H9 (cell line): Measurements from ENCODE around the gene NRXN3. TPM values are rescaled to one million over a fixed set of nuclear protein-coding genes. Genes with fewer than 3 reads are reported as not detected.

ENCODE experiments used
- DNase-seq: peaks from one replicate; pipeline ENCODE4 v3.0.0-alpha.2; 2017
- H2AFZ ChIP-seq: one replicate; pipeline ENCODE4 v1.6.1; 2013; ENCODE audit warnings: mild to moderate bottlenecking, low read length, control low read depth, moderate library complexity
- H2AK5ac ChIP-seq: 2 replicates; pipeline ENCODE4 v1.6.1; 2013; ENCODE audit warnings: low read length, control low read depth, mixed read lengths; ENCODE audit not compliant: insufficient read length
- H2BK120ac ChIP-seq: one replicate; pipeline ENCODE4 v1.6.1; 2013; ENCODE audit warnings: low read depth, mild to moderate bottlenecking, low read length, control low read depth, inconsistent platforms; ENCODE audit not compliant: poor library complexity, severe bottlenecking
- H2BK12ac ChIP-seq: 2 replicates; pipeline ENCODE4 v1.6.1; 2013; ENCODE audit warnings: low read length, control low read depth, mixed read lengths, low read depth; ENCODE audit not compliant: insufficient read length
- H2BK15ac ChIP-seq: 2 replicates; pipeline ENCODE4 v1.6.1; 2013; ENCODE audit warnings: low read depth, low read length, control low read depth
- H2BK20ac ChIP-seq: one replicate; pipeline ENCODE4 v1.6.1; 2013; ENCODE audit warnings: low read depth, mild to moderate bottlenecking, low read length, control low read depth, inconsistent platforms; ENCODE audit not compliant: poor library complexity, severe bottlenecking
- H2BK5ac ChIP-seq: 2 replicates; pipeline ENCODE4 v1.6.1; 2013; ENCODE audit warnings: low read length, control low read depth, mixed read lengths; ENCODE audit not compliant: insufficient read length
- H3K14ac ChIP-seq: 2 replicates; pipeline ENCODE4 v1.6.1; 2013; ENCODE audit warnings: low read length, control low read depth; ENCODE audit not compliant: insufficient read depth
- H3K18ac ChIP-seq: 2 replicates; pipeline ENCODE4 v1.6.1; 2013; ENCODE audit warnings: low read depth, mild to moderate bottlenecking, mixed read lengths, low read length, control low read depth; ENCODE audit not compliant: insufficient read length
- H3K23ac ChIP-seq: 2 replicates; pipeline ENCODE4 v1.6.1; 2013; ENCODE audit warnings: low read length, control low read depth, mixed read lengths, low read depth; ENCODE audit not compliant: insufficient read length
- H3K23me2 ChIP-seq: 2 replicates; pipeline ENCODE4 v1.6.1; 2013; ENCODE audit warnings: low read depth, mild to moderate bottlenecking, mixed read lengths, low read length, control low read depth; ENCODE audit not compliant: insufficient read length, poor library complexity, severe bottlenecking
- H3K27ac ChIP-seq: 2 replicates; pipeline ENCODE4 v1.5.1; 2013; ENCODE audit warnings: low read length, control low read depth, mixed read lengths, low read depth; ENCODE audit not compliant: insufficient read length
- H3K27me3 ChIP-seq: 2 replicates; pipeline ENCODE4 v1.6.1; 2013; ENCODE audit warnings: low read length, control low read depth, inconsistent platforms; ENCODE audit not compliant: insufficient read depth
- H3K4ac ChIP-seq: 2 replicates; pipeline ENCODE4 v1.6.1; 2013; ENCODE audit warnings: low read depth, mild to moderate bottlenecking, control low read depth, inconsistent platforms, low read length, moderate library complexity
- H3K4me1 ChIP-seq: 2 replicates; pipeline ENCODE4 v1.6.1; 2013; ENCODE audit warnings: low read length, control low read depth, inconsistent platforms; ENCODE audit not compliant: insufficient read depth
- H3K4me2 ChIP-seq: 2 replicates; pipeline ENCODE4 v1.6.1; 2013; ENCODE audit warnings: low read length, control low read depth, mixed read lengths; ENCODE audit not compliant: insufficient read length, insufficient read depth
- H3K56ac ChIP-seq: 2 replicates; pipeline ENCODE4 v1.6.1; 2013; ENCODE audit warnings: low read depth, mild to moderate bottlenecking, mixed read lengths, low read length, control low read depth; ENCODE audit not compliant: insufficient read length
- H3K79me1 ChIP-seq: 2 replicates; pipeline ENCODE4 v1.6.1; 2013; ENCODE audit warnings: low read depth, mild to moderate bottlenecking, moderate library complexity, low read length, control low read depth, inconsistent platforms; ENCODE audit not compliant: insufficient read depth, poor library complexity, severe bottlenecking
- H3K79me2 ChIP-seq: 2 replicates; pipeline ENCODE4 v1.6.1; 2013; ENCODE audit warnings: low read length, control low read depth, inconsistent platforms; ENCODE audit not compliant: insufficient read depth
- H3K9ac ChIP-seq: 2 replicates; pipeline ENCODE4 v1.6.1; 2013; ENCODE audit warnings: low read length, control low read depth, mixed read lengths; ENCODE audit not compliant: insufficient read length; ENCODE audit errors: extremely low read depth
- H3K9me3 ChIP-seq: one replicate; pipeline ENCODE4 v1.6.1; 2013; ENCODE audit warnings: low read depth, low read length, inconsistent platforms; ENCODE audit not compliant: control insufficient read depth
- H3T11ph ChIP-seq: one replicate; pipeline ENCODE4 v1.6.1; 2013; ENCODE audit warnings: mild to moderate bottlenecking, low read length, control low read depth, inconsistent platforms
- H4K20me1 ChIP-seq: one replicate; pipeline ENCODE4 v1.6.1; 2013; ENCODE audit not compliant: control insufficient read depth, insufficient read length, insufficient read depth
- H4K5ac ChIP-seq: 2 replicates; pipeline ENCODE4 v1.6.1; 2013; ENCODE audit warnings: low read depth, mild to moderate bottlenecking, mixed read lengths, low read length, control low read depth; ENCODE audit not compliant: insufficient read length
- H4K8ac ChIP-seq: replicated peaks from 2 replicates; pipeline ENCODE4 v1.6.1; 2013; ENCODE audit warnings: low read length, control low read depth, mixed read lengths, low read depth; ENCODE audit not compliant: insufficient read length
- H4K91ac ChIP-seq: 2 replicates; pipeline ENCODE4 v1.6.1; 2013; ENCODE audit warnings: low read depth, mild to moderate bottlenecking, moderate library complexity, mixed read lengths, low read length, control low read depth; ENCODE audit not compliant: insufficient read length
- H3K27ac Mint-ChIP-seq, 3 experiments: 2 replicates in 2 of 3; 3 replicates in 1 of 3; pipeline ENCODE4 v1.8.0; 2020 to 2021; ENCODE audit warnings: mixed read lengths in 3 of 3, mild to moderate bottlenecking in 1 of 3, moderate library complexity in 1 of 3
- H3K27me3 Mint-ChIP-seq: 2 replicates; pipeline ENCODE4 v1.8.0; 2021; ENCODE audit warnings: low read depth, mild to moderate bottlenecking, moderate library complexity, mixed read lengths
- H3K36me3 Mint-ChIP-seq, 3 experiments: 2 replicates in 2 of 3; 3 replicates in 1 of 3; pipeline ENCODE4 v1.8.0; 2020 to 2021; ENCODE audit warnings: low read depth in 3 of 3, mixed read lengths in 3 of 3; ENCODE audit not compliant: insufficient read depth in 1 of 3
- H3K4me1 Mint-ChIP-seq, 2 experiments: 2 replicates each; pipeline ENCODE4 v1.8.0; 2020; ENCODE audit warnings: mixed read lengths in 2 of 2
- H3K4me3 Mint-ChIP-seq, 2 experiments: 2 replicates in 1 of 2; 3 replicates in 1 of 2; pipeline ENCODE4 v1.8.0; 2020 to 2021; ENCODE audit warnings: mild to moderate bottlenecking in 2 of 2, mixed read lengths in 2 of 2, moderate library complexity in 1 of 2
- H3K9me3 Mint-ChIP-seq, 2 experiments: 2 replicates in 1 of 2; 3 replicates in 1 of 2; pipeline ENCODE4 v1.8.0; 2020; ENCODE audit warnings: mild to moderate bottlenecking in 2 of 2, mixed read lengths in 2 of 2, moderate library complexity in 1 of 2
- WGBS: extraction: QIAGEN DNeasy Blood & Tissue Kit; methylation state at CpG from one replicate; pipeline ENCODE4 v1.1.7; 2013; ENCODE audit warnings: missing lambda C conversion rate, low lambda C conversion rate, mixed read lengths; ENCODE audit not compliant: insufficient read length; ENCODE audit errors: extremely low coverage; 5-methylcytosine and 5-hydroxymethylcytosine counted together
- total RNA-seq: library from RNA; stranded (reverse); gene quantifications from 2 replicates; pipeline ENCODE4 v1.2.1, GENCODE V29; 2021
- TF ChIP-seq, protein P1 (sequence below): fragments of 200-600 bp; sonication (generic); conservative IDR thresholded peaks from 3 replicates; pipeline ENCODE4 v1.8.0; 2021; ENCODE audit warnings: antibody characterized with exemption, mild to moderate bottlenecking

NRXN3 gene
- total RNA-seq, 1 experiment from 2014 or later = 1.8 TPM

DNA sequence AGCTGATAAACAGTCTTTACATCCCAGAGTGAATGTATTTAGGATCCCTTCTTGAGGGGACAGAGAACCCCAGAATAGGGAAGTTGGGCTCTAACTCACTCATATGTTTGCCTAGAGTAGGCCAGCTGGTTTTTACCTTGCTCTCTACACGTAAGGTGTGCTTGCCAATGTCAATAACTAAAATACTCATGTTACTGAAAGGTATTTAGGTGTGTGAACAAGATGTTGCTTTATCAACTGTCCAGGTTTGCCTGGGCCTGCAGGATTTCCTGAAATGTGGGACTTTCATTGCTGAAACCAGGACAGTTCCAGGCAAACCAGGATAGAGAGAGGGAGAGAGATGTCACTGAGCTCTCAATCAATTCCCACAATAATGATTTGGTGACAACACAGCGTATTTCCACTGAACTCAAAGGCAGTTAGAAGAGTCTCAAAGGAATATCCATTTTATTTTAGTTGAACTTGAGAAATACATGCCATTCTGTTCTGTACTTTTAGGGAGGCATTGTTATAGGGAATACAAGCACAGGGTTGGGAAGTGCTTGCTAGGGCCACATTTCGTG, 171.7 kb downstream of the NRXN3 start:
- H3K4me2 ChIP-seq = no peak overlapping the region
- no CpG with 5 or more reads among the region's 3 CpGs for WGBS
- H3K36me3 Mint-ChIP-seq = no peaks in the 10 kb centered on the region
- H4K5ac ChIP-seq = no peak overlapping the region
- H3K14ac ChIP-seq = no peak overlapping the region
- no peak overlapping the region for H3T11ph ChIP-seq
- no peaks in the 10 kb centered on the region for H4K20me1 ChIP-seq
- no peak overlapping the region for H2BK120ac ChIP-seq
- H3K9me3 Mint-ChIP-seq = no peaks in the 10 kb centered on the region
- H3K56ac ChIP-seq = no peak overlapping the region
- no peak overlapping the region for H3K4me3 Mint-ChIP-seq
- H2BK20ac ChIP-seq = no peak overlapping the region
- H3K4me1 ChIP-seq = no peaks in the 10 kb centered on the region
- no peak overlapping the region for H2BK5ac ChIP-seq
- H3K79me1 ChIP-seq = no peaks in the 10 kb centered on the region
- DNase-seq = no peak
- no peak overlapping the region for H3K4ac ChIP-seq
- H3K23ac ChIP-seq = no peak overlapping the region
- H3K27ac Mint-ChIP-seq = no peak overlapping the region
- no peaks in the 10 kb centered on the region for H3K27me3 Mint-ChIP-seq
- H3K9ac ChIP-seq = no peak overlapping the region
- no peaks in the 10 kb centered on the region for H3K79me2 ChIP-seq
- H2AK5ac ChIP-seq = no peak overlapping the region
- no peak overlapping the region for H3K27ac ChIP-seq
- H3K23me2 ChIP-seq = no peaks in the 10 kb centered on the region
- H3K9me3 ChIP-seq = no peaks in the 10 kb centered on the region
- H3K4me1 Mint-ChIP-seq = peaks cover 21 to 31% of the 10 kb centered on the region in 2 experiments
- no peak overlapping the region for H3K18ac ChIP-seq
- no peak overlapping the region for H2BK15ac ChIP-seq
- H4K91ac ChIP-seq = no peak overlapping the region
- no peaks in the 10 kb centered on the region for H3K27me3 ChIP-seq
- H4K8ac ChIP-seq = no peak overlapping the region
- H2BK12ac ChIP-seq = no peak overlapping the region
- TF ChIP-seq, protein P1, sequence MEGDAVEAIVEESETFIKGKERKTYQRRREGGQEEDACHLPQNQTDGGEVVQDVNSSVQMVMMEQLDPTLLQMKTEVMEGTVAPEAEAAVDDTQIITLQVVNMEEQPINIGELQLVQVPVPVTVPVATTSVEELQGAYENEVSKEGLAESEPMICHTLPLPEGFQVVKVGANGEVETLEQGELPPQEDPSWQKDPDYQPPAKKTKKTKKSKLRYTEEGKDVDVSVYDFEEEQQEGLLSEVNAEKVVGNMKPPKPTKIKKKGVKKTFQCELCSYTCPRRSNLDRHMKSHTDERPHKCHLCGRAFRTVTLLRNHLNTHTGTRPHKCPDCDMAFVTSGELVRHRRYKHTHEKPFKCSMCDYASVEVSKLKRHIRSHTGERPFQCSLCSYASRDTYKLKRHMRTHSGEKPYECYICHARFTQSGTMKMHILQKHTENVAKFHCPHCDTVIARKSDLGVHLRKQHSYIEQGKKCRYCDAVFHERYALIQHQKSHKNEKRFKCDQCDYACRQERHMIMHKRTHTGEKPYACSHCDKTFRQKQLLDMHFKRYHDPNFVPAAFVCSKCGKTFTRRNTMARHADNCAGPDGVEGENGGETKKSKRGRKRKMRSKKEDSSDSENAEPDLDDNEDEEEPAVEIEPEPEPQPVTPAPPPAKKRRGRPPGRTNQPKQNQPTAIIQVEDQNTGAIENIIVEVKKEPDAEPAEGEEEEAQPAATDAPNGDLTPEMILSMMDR = no peak
- no peak overlapping the region for H2AFZ ChIP-seq
